HEK293 (cell line): Measurements from ENCODE around the gene UBE2D3.

ENCODE experiments used
- HIC1 ChIP-seq: fragments of 450-650 bp; formaldehyde crosslinking; IDR thresholded peaks from 2 replicates; pipeline ENCODE4 v1.5.1; 2016; ENCODE audit warnings: missing biosample characterization, missing genetic modification characterization
- PRDM10 ChIP-seq: fragments of 450-650 bp; formaldehyde crosslinking; IDR thresholded peaks from 2 replicates; pipeline ENCODE4 v1.5.1; 2016; ENCODE audit warnings: missing biosample characterization, missing genetic modification characterization
- TSHZ1 ChIP-seq: fragments of 450-650 bp; formaldehyde crosslinking; IDR thresholded peaks from 2 replicates; pipeline ENCODE4 v1.5.1; 2016; ENCODE audit warnings: missing biosample characterization, missing genetic modification characterization, borderline replicate concordance
- YY1 ChIP-seq: fragments of 450-650 bp; formaldehyde crosslinking; IDR thresholded peaks from 2 replicates; pipeline ENCODE4 v1.5.1; 2018; ENCODE audit warnings: missing biosample characterization, missing genetic modification characterization
- ZBTB20 ChIP-seq: fragments of 450-650 bp; formaldehyde crosslinking; IDR thresholded peaks from 2 replicates; pipeline ENCODE4 v1.5.1; 2016; ENCODE audit warnings: missing biosample characterization, missing genetic modification characterization
- ZBTB49 ChIP-seq: fragments of 450-650 bp; formaldehyde crosslinking; IDR thresholded peaks from 2 replicates; pipeline ENCODE4 v1.5.1; 2016; ENCODE audit warnings: missing biosample characterization, missing genetic modification characterization, low read depth
- ZIC2 ChIP-seq: fragments of 450-650 bp; formaldehyde crosslinking; IDR thresholded peaks from 2 replicates; pipeline ENCODE4 v1.5.1; 2016; ENCODE audit warnings: missing biosample characterization, missing genetic modification characterization
- ZNF138 ChIP-seq: fragments of 450-650 bp; formaldehyde crosslinking; IDR thresholded peaks from 2 replicates; pipeline ENCODE4 v1.5.1; 2016; ENCODE audit warnings: missing biosample characterization, missing genetic modification characterization, borderline replicate concordance
- ZNF274 ChIP-seq, 2 experiments: fragments of 200-500 bp in 1 of 2; fragments of 450-650 bp in 1 of 2; sonication (Bioruptor generic) in 1 of 2; formaldehyde crosslinking in 1 of 2; IDR thresholded peaks; 2 replicates each; pipeline versions ENCODE4 v1.5.1 to v1.6.1; 2014 to 2016; ENCODE audit warnings: borderline replicate concordance in 1 of 2, inconsistent platforms in 1 of 2, low read length in 1 of 2, missing biosample characterization in 1 of 2, missing genetic modification characterization in 1 of 2
- ZNF280C ChIP-seq: fragments of 450-650 bp; formaldehyde crosslinking; IDR thresholded peaks from 2 replicates; pipeline ENCODE4 v1.5.1; 2016; ENCODE audit warnings: missing biosample characterization, missing genetic modification characterization
- ZNF473 ChIP-seq: fragments of 450-650 bp; formaldehyde crosslinking; IDR thresholded peaks from 2 replicates; pipeline ENCODE4 v1.5.1; 2017; ENCODE audit warnings: missing biosample characterization, missing genetic modification characterization
- ZNF548 ChIP-seq: fragments of 450-650 bp; formaldehyde crosslinking; IDR thresholded peaks from 2 replicates; pipeline ENCODE4 v1.5.1; 2016; ENCODE audit warnings: missing biosample characterization, missing genetic modification characterization
- ZNF571 ChIP-seq: fragments of 450-650 bp; formaldehyde crosslinking; IDR thresholded peaks from 2 replicates; pipeline ENCODE4 v1.5.0; 2017; ENCODE audit warnings: missing biosample characterization, missing genetic modification characterization
- ZNF626 ChIP-seq: fragments of 450-650 bp; sonication (Bioruptor Pico); formaldehyde crosslinking; IDR thresholded peaks from 2 replicates; pipeline ENCODE4 v1.5.1; 2018; ENCODE audit warnings: missing biosample characterization, missing genetic modification characterization, inconsistent platforms
- ZNF701 ChIP-seq: fragments of 450-650 bp; formaldehyde crosslinking; IDR thresholded peaks from 2 replicates; pipeline ENCODE4 v1.5.1; 2016; ENCODE audit warnings: missing biosample characterization, missing genetic modification characterization
- ZNF792 ChIP-seq: fragments of 450-650 bp; formaldehyde crosslinking; IDR thresholded peaks from 2 replicates; pipeline ENCODE4 v1.5.1; 2016; ENCODE audit warnings: missing biosample characterization, missing genetic modification characterization
- TF ChIP-seq, protein P1 (sequence below): fragments of 450-650 bp; formaldehyde crosslinking; IDR thresholded peaks from 2 replicates; pipeline ENCODE4 v1.5.1; 2016; ENCODE audit warnings: missing biosample characterization, missing genetic modification characterization
- TF ChIP-seq, protein P2 (sequence below): fragments of 450-650 bp; formaldehyde crosslinking; IDR thresholded peaks from 2 replicates; pipeline ENCODE4 v1.5.1; 2016; ENCODE audit warnings: missing biosample characterization, missing genetic modification characterization

UBE2D3 gene

GRCh38 chr4:102826890-102827673 lies at the start of gene UBE2D3 (continued):
- TF ChIP-seq YY1 (tag by site-specific recombination) (peak; percentile 87), ZNF138 (tag by site-specific recombination) (no peak), ZNF701 (tag by site-specific recombination) (peak; percentile 45; the same call in 1 of the 2 replicates), ZNF473 (no peak), ZBTB49 (no peak), ZNF280C (tag by site-specific recombination) (no peak), PRDM10 (peak; percentile 78), TSHZ1 (tag by site-specific recombination) (peak; percentile 50; the same call in 1 of the 2 replicates), ZNF626 (peak; percentile 64; the same call in 1 of the 2 replicates), ZNF792 (tag by site-specific recombination) (peak; percentile 48; the same call in 1 of the 2 replicates), ZNF274 (IDR thresholded peaks at IDR 0.05; ENCODE audit: low read length) (no peak), ZNF274 (tag by site-specific recombination; IDR thresholded peaks at IDR 0.05; ENCODE audit: borderline replicate concordance) (no peak), ZBTB20 (tag by site-specific recombination) (no peak; the same call in 1 of the 2 replicates), ZNF548 (tag by site-specific recombination) (no peak), HIC1 (peak; percentile 95), ZNF571 (no peak), ZIC2 (tag by site-specific recombination) (0 out of 2 replicates have a peak, but pooled peaks have one; percentile 29)
- TF ChIP-seq, protein P1, sequence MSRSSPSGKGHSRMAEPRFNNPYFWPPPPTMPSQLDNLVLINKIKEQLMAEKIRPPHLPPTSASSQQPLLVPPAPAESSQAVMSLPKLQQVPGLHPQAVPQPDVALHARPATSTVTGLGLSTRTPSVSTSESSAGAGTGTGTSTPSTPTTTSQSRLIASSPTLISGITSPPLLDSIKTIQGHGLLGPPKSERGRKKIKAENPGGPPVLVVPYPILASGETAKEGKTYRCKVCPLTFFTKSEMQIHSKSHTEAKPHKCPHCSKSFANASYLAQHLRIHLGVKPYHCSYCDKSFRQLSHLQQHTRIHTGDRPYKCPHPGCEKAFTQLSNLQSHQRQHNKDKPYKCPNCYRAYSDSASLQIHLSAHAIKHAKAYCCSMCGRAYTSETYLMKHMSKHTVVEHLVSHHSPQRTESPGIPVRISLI (tag by site-specific recombination): no peak
- TF ChIP-seq, protein P2, sequence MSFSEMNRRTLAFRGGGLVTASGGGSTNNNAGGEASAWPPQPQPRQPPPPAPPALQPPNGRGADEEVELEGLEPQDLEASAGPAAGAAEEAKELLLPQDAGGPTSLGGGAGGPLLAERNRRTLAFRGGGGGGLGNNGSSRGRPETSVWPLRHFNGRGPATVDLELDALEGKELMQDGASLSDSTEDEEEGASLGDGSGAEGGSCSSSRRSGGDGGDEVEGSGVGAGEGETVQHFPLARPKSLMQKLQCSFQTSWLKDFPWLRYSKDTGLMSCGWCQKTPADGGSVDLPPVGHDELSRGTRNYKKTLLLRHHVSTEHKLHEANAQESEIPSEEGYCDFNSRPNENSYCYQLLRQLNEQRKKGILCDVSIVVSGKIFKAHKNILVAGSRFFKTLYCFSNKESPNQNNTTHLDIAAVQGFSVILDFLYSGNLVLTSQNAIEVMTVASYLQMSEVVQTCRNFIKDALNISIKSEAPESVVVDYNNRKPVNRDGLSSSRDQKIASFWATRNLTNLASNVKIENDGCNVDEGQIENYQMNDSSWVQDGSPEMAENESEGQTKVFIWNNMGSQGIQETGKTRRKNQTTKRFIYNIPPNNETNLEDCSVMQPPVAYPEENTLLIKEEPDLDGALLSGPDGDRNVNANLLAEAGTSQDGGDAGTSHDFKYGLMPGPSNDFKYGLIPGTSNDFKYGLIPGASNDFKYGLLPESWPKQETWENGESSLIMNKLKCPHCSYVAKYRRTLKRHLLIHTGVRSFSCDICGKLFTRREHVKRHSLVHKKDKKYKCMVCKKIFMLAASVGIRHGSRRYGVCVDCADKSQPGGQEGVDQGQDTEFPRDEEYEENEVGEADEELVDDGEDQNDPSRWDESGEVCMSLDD: peak; percentile 75
